WTC11 (cell line): ENCODE measurements around the gene CADM3.

Experiments used
- CREM ChIP-seq: sonication (generic); formaldehyde crosslinking; IDR thresholded peaks from 2 replicates; pipeline ENCODE4 v1.8.1; 2022; ENCODE audit warnings: mild to moderate bottlenecking, missing genetic modification reagents, moderate library complexity
- ETV6 ChIP-seq: sonication (generic); formaldehyde crosslinking; IDR thresholded peaks from 2 replicates; pipeline ENCODE4 v1.8.1; 2022; ENCODE audit warnings: mild to moderate bottlenecking, missing genetic modification reagents
- TEAD1 ChIP-seq: sonication (generic); formaldehyde crosslinking; IDR thresholded peaks from 2 replicates; pipeline ENCODE4 v1.8.0; 2022; ENCODE audit warnings: mild to moderate bottlenecking, missing genetic modification reagents
- TF ChIP-seq, protein P1 (sequence below): sonication (generic); formaldehyde crosslinking; IDR thresholded peaks from 2 replicates; pipeline ENCODE4 v1.8.0; 2023; ENCODE audit warnings: mild to moderate bottlenecking, missing genetic modification reagents
- TF ChIP-seq, protein P2 (sequence below): fragments of 200-600 bp; IDR thresholded peaks from 2 replicates; pipeline ENCODE4 v1.8.0; 2022; ENCODE audit warnings: antibody characterized with exemption
- TF ChIP-seq, protein P3 (sequence below): sonication (generic); formaldehyde crosslinking; IDR thresholded peaks from 2 replicates; pipeline ENCODE4 v1.8.1; 2023; ENCODE audit warnings: mild to moderate bottlenecking, missing genetic modification reagents, moderate library complexity

DNA sequence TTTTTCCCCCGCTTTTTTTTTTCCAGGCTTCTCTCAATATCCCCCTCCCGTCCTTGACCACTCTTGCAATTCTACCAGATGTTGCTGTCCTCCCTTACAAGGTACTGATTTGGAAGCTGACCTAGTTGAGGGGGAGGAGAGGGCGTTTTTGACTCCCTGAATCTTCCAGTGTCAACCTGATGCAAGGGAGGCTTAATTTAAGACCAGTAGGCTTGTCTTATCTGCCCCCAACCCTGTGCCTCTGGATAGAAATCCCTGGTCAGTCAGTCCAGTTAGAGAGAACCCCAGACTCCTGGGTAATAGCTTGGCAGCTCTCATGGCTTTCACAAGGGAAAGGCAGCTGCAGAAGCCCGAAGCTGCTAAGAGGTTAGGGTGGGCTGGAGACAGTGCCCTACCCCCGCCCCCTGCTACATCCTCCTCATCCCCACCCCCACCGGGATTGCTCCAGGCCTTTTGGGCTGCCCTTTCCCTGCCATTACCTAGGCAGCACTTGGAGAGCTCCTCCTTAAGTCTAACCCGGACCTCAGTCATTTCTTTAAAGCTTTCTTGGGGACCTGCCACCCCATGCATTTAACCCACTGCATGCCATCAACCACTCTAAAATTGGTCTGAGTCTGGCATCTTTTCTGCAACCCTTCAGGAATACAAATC is 36.9 kb downstream of the CADM3 start:
- no peak for TF ChIP-seq ETV6 (CRISPR knock-in tag)
- TF ChIP-seq, protein P1, sequence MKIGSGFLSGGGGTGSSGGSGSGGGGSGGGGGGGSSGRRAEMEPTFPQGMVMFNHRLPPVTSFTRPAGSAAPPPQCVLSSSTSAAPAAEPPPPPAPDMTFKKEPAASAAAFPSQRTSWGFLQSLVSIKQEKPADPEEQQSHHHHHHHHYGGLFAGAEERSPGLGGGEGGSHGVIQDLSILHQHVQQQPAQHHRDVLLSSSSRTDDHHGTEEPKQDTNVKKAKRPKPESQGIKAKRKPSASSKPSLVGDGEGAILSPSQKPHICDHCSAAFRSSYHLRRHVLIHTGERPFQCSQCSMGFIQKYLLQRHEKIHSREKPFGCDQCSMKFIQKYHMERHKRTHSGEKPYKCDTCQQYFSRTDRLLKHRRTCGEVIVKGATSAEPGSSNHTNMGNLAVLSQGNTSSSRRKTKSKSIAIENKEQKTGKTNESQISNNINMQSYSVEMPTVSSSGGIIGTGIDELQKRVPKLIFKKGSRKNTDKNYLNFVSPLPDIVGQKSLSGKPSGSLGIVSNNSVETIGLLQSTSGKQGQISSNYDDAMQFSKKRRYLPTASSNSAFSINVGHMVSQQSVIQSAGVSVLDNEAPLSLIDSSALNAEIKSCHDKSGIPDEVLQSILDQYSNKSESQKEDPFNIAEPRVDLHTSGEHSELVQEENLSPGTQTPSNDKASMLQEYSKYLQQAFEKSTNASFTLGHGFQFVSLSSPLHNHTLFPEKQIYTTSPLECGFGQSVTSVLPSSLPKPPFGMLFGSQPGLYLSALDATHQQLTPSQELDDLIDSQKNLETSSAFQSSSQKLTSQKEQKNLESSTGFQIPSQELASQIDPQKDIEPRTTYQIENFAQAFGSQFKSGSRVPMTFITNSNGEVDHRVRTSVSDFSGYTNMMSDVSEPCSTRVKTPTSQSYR (CRISPR knock-in tag), result no peak
- no peak for TF ChIP-seq TEAD1 (CRISPR knock-in tag)
- TF ChIP-seq, protein P2, sequence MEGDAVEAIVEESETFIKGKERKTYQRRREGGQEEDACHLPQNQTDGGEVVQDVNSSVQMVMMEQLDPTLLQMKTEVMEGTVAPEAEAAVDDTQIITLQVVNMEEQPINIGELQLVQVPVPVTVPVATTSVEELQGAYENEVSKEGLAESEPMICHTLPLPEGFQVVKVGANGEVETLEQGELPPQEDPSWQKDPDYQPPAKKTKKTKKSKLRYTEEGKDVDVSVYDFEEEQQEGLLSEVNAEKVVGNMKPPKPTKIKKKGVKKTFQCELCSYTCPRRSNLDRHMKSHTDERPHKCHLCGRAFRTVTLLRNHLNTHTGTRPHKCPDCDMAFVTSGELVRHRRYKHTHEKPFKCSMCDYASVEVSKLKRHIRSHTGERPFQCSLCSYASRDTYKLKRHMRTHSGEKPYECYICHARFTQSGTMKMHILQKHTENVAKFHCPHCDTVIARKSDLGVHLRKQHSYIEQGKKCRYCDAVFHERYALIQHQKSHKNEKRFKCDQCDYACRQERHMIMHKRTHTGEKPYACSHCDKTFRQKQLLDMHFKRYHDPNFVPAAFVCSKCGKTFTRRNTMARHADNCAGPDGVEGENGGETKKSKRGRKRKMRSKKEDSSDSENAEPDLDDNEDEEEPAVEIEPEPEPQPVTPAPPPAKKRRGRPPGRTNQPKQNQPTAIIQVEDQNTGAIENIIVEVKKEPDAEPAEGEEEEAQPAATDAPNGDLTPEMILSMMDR, result no peak
- TF ChIP-seq, protein P3, sequence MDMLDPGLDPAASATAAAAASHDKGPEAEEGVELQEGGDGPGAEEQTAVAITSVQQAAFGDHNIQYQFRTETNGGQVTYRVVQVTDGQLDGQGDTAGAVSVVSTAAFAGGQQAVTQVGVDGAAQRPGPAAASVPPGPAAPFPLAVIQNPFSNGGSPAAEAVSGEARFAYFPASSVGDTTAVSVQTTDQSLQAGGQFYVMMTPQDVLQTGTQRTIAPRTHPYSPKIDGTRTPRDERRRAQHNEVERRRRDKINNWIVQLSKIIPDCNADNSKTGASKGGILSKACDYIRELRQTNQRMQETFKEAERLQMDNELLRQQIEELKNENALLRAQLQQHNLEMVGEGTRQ, result no peak
- TF ChIP-seq CREM (CRISPR knock-in tag), result no peak
